Right lobe of liver (tissue), 6 donors: ENCODE results near the gene MYEF2. TPM values are rescaled to one million over a fixed set of nuclear protein-coding genes. Genes with fewer than 3 reads are reported as not detected.

Source experiments
- ATAC-seq, 4 donors: fragments of 200-7000 bp; cut with Tn5 transposase; one replicate each; pipeline ENCODE4 v1.9.1; 2020; ENCODE audit warnings: mild to moderate bottlenecking in 4 of 4, moderate library complexity in 4 of 4
- DNase-seq, 3 donors: peaks; one replicate each; pipeline ENCODE4 v3.0.0-alpha.2; 2020
- H3K27ac ChIP-seq, 3 donors: fragments of 200-600 bp; one replicate each; pipeline ENCODE4 v1.8.0; 2022
- H3K27me3 ChIP-seq, 2 donors: fragments of 200-600 bp; one replicate each; pipeline ENCODE4 v1.8.0; 2022
- H3K36me3 ChIP-seq, 4 donors: fragments of 200-600 bp; sonication (generic) in 1 of 4; one replicate each; pipeline versions ENCODE4 v1.5.1 to v1.8.0; 2017 to 2022; ENCODE audit warnings: control low read depth in 1 of 4
- H3K4me1 ChIP-seq, 4 donors: fragments of 200-600 bp; sonication (generic) in 1 of 4; one replicate each; pipeline versions ENCODE4 v1.5.1 to v1.8.0; 2017 to 2022; ENCODE audit warnings: control low read depth in 1 of 4
- H3K4me3 ChIP-seq, 3 donors: fragments of 200-600 bp; one replicate each; pipeline ENCODE4 v1.8.0; 2022
- H3K9me3 ChIP-seq, 4 donors: fragments of 200-600 bp; sonication (generic) in 1 of 4; one replicate each; pipeline versions ENCODE4 v1.5.1 to v1.8.0; 2017 to 2022; ENCODE audit warnings: control low read depth in 1 of 4
- CTCF ChIP-seq, 4 donors: fragments of 200-600 bp in 3 of 4; fragments of 450-650 bp in 1 of 4; IDR thresholded peaks; one replicate each; pipeline versions ENCODE4 v1.5.1 to v1.8.0; 2016 to 2022; ENCODE audit warnings: antibody characterized with exemption in 4 of 4, mild to moderate bottlenecking in 2 of 4
- POLR2A ChIP-seq: fragments of 450-650 bp; IDR thresholded peaks from one replicate; pipeline ENCODE4 v1.6.1; 2017; ENCODE audit warnings: antibody characterized with exemption, mild to moderate bottlenecking
- WGBS: methylation state at CpG from one replicate; pipeline ENCODE4 v1.1.6; 2018; ENCODE audit warnings: low coverage, low lambda C conversion rate; ENCODE audit not compliant: insufficient coverage; ENCODE audit errors: missing lambda C conversion rate; 5-methylcytosine and 5-hydroxymethylcytosine counted together
- intact Hi-C, 2 donors: fragments of 100-400 bp; cut with DNase I; formaldehyde crosslinking; loops; one replicate each; pipeline versions ENCODE4 v1.11.2 to v1.14.1; 2022
- total RNA-seq, 6 experiments: library from RNA; depleted of rRNA in 2 of 6; stranded (reverse); fragments of >200 nt in 2 of 6; fragmentation: NEBNext Ultra II Directional in 3 of 6; extraction: Animal tissue kit (Norgen Biotek cat#: 25700) in 3 of 6; gene quantifications; one replicate each; pipeline versions ENCODE4 v1.1.0 to v1.2.4, GENCODE V29; 2016 to 2023
- donor health status: DM: no; HTN: yes; CAD: no.
- donor health status: DM: no; HTN: no; CAD: no.
- donor health status: DM: no; HTN: no; CAD: no.
- donor health status: DM: no; HTN: yes; CAD: no.
- donor health status: DM: no; HTN: yes; CAD: no.

The MYEF2 gene
- total RNA-seq, 6 experiments from 2014 or later: 0.07 to 0.35 (median 0.31) TPM

- Histone ChIP-seq H3K27ac (no peak overlapping the region), H3K36me3 (no peaks in the 10 kb centered on the region), H3K4me1 (no peaks in the 10 kb centered on the region), H3K4me3 (no peak overlapping the region), H3K9me3 (no peaks in the 10 kb centered on the region), H3K27me3 (no peaks in the 10 kb centered on the region)
- TF ChIP-seq CTCF (IDR thresholded peaks at IDR 0.05): no peak
- no peak for TF ChIP-seq POLR2A
- peak in 2 of 3 donors; percentile 43 to 64 for DNase-seq
- ATAC-seq: peak in 2 of 4 donors; percentile 33 to 48
- intact Hi-C loops: no loop called here
- whole genome bisulfite sequencing: 2% methylated on average over 15 of the region's 15 CpGs
These were observed 13.0 kb upstream of the MYEF2 start for GRCh38 chr15:48190932-48191573.

- 71% methylated on average over 3 of the region's 3 CpGs for WGBS
These were observed 8.2 kb upstream of the MYEF2 start for GRCh38 chr15:48186271-48186670.

GRCh38 chr15:48185529-48185928 is 7.4 kb upstream of the MYEF2 start:
- Histone ChIP-seq H3K4me1 (no peaks in the 10 kb centered on the region), H3K36me3 (no peaks in the 10 kb centered on the region), H3K27me3 (no peaks in the 10 kb centered on the region), H3K9me3 (no peaks in the 10 kb centered on the region), H3K27ac (no peak overlapping the region), H3K4me3 (no peak overlapping the region)
- WGBS: 44% methylated on average over 3 of the region's 3 CpGs
- DNase-seq (no peak), ATAC-seq (no peak)
- TF ChIP-seq CTCF (IDR thresholded peaks at IDR 0.05): no peak
- no peak for TF ChIP-seq POLR2A
- intact Hi-C loops: no loop called here

More at GRCh38 chr15:48186271-48186670, 8.2 kb upstream of the MYEF2 start:
- H3K9me3 ChIP-seq: no peaks in the 10 kb centered on the region
- H3K36me3 ChIP-seq: no peaks in the 10 kb centered on the region
- H3K4me1 ChIP-seq: no peaks in the 10 kb centered on the region
- no peak overlapping the region for H3K27ac ChIP-seq
- ATAC-seq: no peak
- intact Hi-C loops: no loop called here
- H3K4me3 ChIP-seq: no peak overlapping the region
- TF ChIP-seq CTCF (IDR thresholded peaks at IDR 0.05) (no peak), POLR2A (no peak)
- no peaks in the 10 kb centered on the region for H3K27me3 ChIP-seq
- no peak for DNase-seq

- Histone ChIP-seq H3K27me3 (peaks cover 0 to 3% of the 10 kb centered on the region in 2 donors), H3K36me3 (no peaks in the 10 kb centered on the region), H3K4me1 (no peaks in the 10 kb centered on the region), H3K4me3 (no peak overlapping the region), H3K9me3 (no peaks in the 10 kb centered on the region), H3K27ac (no peak overlapping the region)
- WGBS: 12% methylated on average over 2 of the region's 2 CpGs
- intact Hi-C loops: no loop called here
- ATAC-seq (no peak), DNase-seq (no peak)
- TF ChIP-seq CTCF (IDR thresholded peaks at IDR 0.05): no peak
- TF ChIP-seq POLR2A: no peak
These were observed 4.7 kb upstream of the MYEF2 start for GRCh38 chr15:48182749-48183148.

- H3K4me3 ChIP-seq: no peak overlapping the region
- intact Hi-C loops: no loop called here
- WGBS: 62% methylated on average over 1 of the region's 1 CpG
- no peaks in the 10 kb centered on the region for H3K9me3 ChIP-seq
- no peaks in the 10 kb centered on the region for H3K4me1 ChIP-seq
- no peaks in the 10 kb centered on the region for H3K36me3 ChIP-seq
- H3K27ac ChIP-seq: no peak overlapping the region
- DNase-seq (no peak), ATAC-seq (no peak)
- no peak for TF ChIP-seq CTCF (IDR thresholded peaks at IDR 0.05)
- no peak for TF ChIP-seq POLR2A
- peaks cover 0 to 5% of the 10 kb centered on the region in 2 donors for H3K27me3 ChIP-seq
These were observed 495 bp upstream of the MYEF2 start for GRCh38 chr15:48178648-48178931.
